Measurements from ENCODE around the gene AKAP8L.

AKAP8L gene

DNA sequence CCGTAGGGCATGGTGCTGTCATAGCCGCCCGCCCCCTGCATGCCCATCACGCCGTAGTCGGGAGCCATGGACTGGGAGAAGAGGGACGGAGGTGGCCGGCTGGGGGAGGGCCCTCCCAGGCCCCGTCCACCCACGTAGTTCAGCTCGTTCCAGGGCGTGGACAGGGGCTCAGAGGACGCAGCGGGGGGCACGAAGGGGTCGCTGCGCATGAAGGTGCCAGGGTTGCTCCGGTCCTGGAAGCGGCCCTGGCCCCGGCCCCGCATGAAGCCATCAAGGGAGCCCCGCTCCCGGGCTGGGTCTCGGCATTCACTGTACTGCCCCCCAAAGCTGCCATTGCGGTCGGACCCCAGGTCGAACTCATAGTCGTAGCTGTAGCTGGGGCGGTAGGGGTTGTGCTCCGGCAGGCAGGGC, 45.9 kb downstream of the AKAP8L start:
- TF ChIP-seq, protein P1, sequence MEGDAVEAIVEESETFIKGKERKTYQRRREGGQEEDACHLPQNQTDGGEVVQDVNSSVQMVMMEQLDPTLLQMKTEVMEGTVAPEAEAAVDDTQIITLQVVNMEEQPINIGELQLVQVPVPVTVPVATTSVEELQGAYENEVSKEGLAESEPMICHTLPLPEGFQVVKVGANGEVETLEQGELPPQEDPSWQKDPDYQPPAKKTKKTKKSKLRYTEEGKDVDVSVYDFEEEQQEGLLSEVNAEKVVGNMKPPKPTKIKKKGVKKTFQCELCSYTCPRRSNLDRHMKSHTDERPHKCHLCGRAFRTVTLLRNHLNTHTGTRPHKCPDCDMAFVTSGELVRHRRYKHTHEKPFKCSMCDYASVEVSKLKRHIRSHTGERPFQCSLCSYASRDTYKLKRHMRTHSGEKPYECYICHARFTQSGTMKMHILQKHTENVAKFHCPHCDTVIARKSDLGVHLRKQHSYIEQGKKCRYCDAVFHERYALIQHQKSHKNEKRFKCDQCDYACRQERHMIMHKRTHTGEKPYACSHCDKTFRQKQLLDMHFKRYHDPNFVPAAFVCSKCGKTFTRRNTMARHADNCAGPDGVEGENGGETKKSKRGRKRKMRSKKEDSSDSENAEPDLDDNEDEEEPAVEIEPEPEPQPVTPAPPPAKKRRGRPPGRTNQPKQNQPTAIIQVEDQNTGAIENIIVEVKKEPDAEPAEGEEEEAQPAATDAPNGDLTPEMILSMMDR (IDR thresholded peaks at IDR 0.05; ENCODE audit: low read depth, low read length) = no peak
- no peak overlapping the region for H3K4me3 ChIP-seq (ENCODE audit: low read depth, low read length)

DNA sequence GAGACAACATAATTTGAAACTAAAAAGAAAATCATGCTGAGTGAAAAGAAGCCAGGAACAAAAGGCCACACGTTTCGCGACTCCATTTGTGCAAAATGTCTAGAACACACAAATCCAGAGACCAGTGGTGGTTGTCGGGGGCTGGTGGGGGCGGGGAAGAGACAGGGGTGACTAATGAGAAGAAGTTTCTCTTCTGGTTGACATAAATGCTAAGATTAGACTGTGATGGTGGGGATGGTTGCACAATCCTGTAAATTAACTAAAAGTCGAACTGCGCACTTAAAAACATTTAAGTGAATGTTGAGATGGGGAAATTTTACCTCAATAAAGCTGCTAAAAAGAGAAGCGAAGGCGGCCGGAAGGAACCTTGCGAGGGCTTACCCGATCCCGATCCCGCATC, 46.3 kb downstream of the AKAP8L start:
- TF ChIP-seq, protein P1 (IDR thresholded peaks at IDR 0.05; ENCODE audit: low read depth, low read length) = no peak
- no peak overlapping the region for H3K4me3 ChIP-seq (ENCODE audit: low read depth, low read length)

DNA sequence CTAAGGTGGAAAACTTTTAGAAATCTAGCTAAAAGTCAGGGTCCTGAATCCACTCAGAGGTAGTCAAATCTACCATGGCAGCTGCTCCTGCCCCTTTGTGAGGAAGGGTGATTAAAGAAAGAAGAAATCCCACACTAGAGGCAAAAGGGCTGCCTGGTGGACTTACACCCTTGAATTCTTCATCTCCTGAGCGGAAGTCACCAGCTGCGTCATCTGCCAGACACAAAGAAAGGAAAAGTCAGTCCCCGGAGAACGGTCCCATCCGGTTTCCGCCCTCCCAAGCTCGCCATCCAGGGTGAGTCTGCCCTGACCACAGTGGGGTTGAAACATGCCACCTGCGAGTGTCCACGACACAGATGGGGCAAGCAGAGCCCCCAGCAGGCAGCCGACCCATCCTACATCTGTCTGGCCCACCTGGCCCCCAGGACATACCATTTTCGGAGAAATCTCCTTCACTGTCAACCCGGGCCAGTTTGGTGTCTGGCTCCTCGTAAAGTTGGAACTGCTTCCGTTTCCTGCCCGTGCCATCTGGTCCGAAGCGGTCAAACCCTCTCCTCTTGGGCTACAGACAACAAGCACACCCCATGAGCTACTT, 46.9 kb downstream of the AKAP8L start:
- TF ChIP-seq, protein P1 (IDR thresholded peaks at IDR 0.05; ENCODE audit: low read depth, low read length) = no peak
- no peak overlapping the region for H3K4me3 ChIP-seq (ENCODE audit: low read depth, low read length)

- no peak overlapping the region for H3K4me3 ChIP-seq (ENCODE audit: low read depth, low read length)
- TF ChIP-seq, protein P1 (IDR thresholded peaks at IDR 0.05; ENCODE audit: low read depth, low read length) = no peak
These were observed 47.7 kb downstream of the AKAP8L start for GRCh38 chr19:15371119-15371518.

- no peak overlapping the region for H3K4me3 ChIP-seq (ENCODE audit: low read depth, low read length)
- TF ChIP-seq, protein P1 (IDR thresholded peaks at IDR 0.05; ENCODE audit: low read depth, low read length) = no peak
These were observed 49.2 kb downstream of the AKAP8L start for GRCh38 chr19:15369594-15369891.

DNA sequence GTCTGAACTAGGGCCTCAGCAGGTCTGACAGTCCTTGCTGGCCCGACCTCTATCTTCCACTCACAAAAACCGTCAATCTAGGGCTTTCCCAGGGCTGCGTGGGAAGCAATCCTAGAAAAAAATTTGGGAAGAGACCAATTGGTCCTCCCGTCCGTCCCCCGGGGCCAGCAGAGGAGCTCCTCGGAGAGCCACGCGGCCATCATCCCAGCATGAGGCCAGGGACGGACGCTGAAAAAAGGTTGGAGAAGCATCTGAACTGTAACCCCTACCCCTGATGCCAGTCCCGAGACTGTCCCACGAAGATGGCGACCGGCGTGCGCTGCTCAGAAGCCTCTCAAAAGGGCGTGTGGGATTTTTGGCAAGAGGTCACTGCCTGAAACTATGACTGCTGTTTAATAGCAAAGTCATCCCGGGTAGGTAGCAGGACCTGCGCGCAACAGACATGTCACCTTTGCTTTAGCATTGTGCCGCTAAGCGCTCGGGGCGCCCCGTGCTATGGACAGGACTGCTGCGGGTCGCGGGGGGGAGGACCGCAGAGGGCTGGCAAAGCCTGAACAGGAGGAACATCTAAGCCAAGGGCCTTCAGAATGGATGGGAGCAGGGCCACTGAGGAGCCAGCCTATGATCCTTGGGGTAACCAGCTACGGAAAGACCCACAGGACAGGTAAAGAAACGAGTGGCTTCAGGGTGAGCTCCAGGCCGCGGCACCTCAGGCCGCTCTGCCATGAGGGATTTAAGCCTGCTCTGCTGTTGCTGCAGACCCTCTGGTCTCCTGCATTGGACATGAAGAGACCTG, 49.8 kb downstream of the AKAP8L start:
- TF ChIP-seq, protein P1 (IDR thresholded peaks at IDR 0.05; ENCODE audit: low read depth, low read length) = no peak
- no peak overlapping the region for H3K4me3 ChIP-seq (ENCODE audit: low read depth, low read length)

GRCh38 chr19:15368051-15368632, 50.6 kb downstream of the AKAP8L start:
- TF ChIP-seq, protein P1 (IDR thresholded peaks at IDR 0.05; ENCODE audit: low read depth, low read length) = no peak
- H3K4me3 ChIP-seq (ENCODE audit: low read depth, low read length) = no peak overlapping the region
